ENCODE measurements around the gene ZNF28. TPM values are rescaled to one million over a fixed set of nuclear protein-coding genes. Genes with fewer than 3 reads are reported as not detected.
"Not testable (repeated sequence)": the region's sequence is repeated elsewhere in the genome, so short reads cannot be mapped to it uniquely, and the experiment has no call there.

Gene ZNF28
- total and polyA plus RNA-seq, 9 of the 15 experiments (the other 6 are each of a cell fraction or from before 2014, with no cell fraction given) = 19.4 to 38.5 (median 31.5) TPM

DNA sequence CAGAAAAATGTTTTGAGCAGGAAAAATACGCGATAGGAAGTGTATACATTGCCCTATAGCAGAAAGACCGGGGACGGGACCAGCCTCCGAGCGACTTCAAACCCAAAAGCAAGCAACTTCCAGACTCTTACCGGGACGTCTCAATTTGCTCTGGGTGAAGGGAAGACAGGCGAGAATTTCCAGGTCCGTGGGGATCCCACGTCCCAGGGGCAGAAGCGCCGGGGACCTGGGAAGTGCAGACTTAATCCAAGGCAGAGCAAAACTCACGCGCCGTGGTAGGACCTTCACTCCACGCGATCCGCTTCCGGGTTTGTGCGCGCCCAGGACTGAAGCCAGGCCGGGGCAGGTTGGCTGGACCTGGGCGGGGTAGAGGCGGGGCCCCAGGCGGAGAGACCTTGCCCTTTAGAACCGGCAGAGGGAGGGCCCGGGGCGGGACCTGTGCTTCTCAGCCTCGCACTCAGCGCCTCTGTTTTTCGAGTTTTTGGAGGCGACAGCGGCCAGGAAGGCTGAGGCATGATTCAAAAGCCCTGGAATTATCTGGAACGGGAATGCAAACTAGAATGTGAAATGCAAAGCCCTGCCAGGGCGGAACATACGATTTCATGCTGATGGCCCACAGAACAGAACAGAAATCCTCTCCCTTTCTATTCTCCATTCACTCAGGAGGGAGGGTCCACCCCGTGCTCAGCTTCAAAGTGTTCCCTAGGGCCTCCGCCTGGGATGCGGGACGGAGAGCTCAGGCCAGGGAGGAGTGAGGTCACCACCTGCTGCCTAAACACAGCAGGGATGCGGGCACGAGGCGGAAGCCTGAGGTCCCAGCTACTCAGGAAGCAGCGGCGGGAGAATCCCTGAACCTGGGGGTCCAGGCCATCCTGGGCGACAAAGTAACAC, 34.7 kb downstream of the ZNF28 start, which contains the start of gene ZNF600 (continued):
- not testable (repeated sequence) for TF ChIP-seq NR2C1 (IDR thresholded peaks at IDR 0.05)
- TF ChIP-seq NR2C1 (tag; IDR thresholded peaks at IDR 0.05) = 0 out of 2 replicates have a peak, but pooled peaks have one; percentile 25

- intact Hi-C loops (cut with micrococcal nuclease) = no loop called here
- no peak for TF ChIP-seq NFRKB (IDR thresholded peaks at IDR 0.05; ENCODE audit: low read depth)
- no peak for TF ChIP-seq TCF3 (CRISPR knock-in tag; IDR thresholded peaks at IDR 0.05)
- no peak for TF ChIP-seq CBX3 (IDR thresholded peaks at IDR 0.05; ENCODE audit: borderline replicate concordance in 1 of 2, low read length in 2 of 2)
- TF ChIP-seq ZFP1 (CRISPR knock-in tag; IDR thresholded peaks at IDR 0.05) = no peak
- TF ChIP-seq HNRNPLL (IDR thresholded peaks at IDR 0.05; ENCODE audit: low read depth, low read length, poor library complexity, severe bottlenecking) = peak; percentile 17
- no peak for TF ChIP-seq CAMTA2 (CRISPR knock-in tag; conservative IDR thresholded peaks at IDR 0.05)
- TF ChIP-seq POLR2AphosphoS5 (IDR thresholded peaks at IDR 0.05; ENCODE audit: control insufficient read depth, insufficient read depth, low read depth, low read length) = no peak
- TF ChIP-seq POLR2G (IDR thresholded peaks at IDR 0.05; ENCODE audit: low read depth, low read length) = no peak
- no peak for TF ChIP-seq ARID3B (CRISPR knock-in tag; IDR thresholded peaks at IDR 0.05; ENCODE audit: borderline replicate concordance)
- TF ChIP-seq HCFC1 (IDR thresholded peaks at IDR 0.05; ENCODE audit: low read depth, low read length) = no peak
- TF ChIP-seq BCL6 (CRISPR knock-in tag; IDR thresholded peaks at IDR 0.05) = no peak
- TF ChIP-seq ZNF830 (CRISPR knock-in tag; IDR thresholded peaks at IDR 0.05) = 0 out of 2 replicates have a peak, but pooled peaks have one; percentile 22
- no peak for TF ChIP-seq CCAR2 (IDR thresholded peaks at IDR 0.05; ENCODE audit: low read depth, low read length)
- no peak for TF ChIP-seq SMARCE1 (IDR thresholded peaks at IDR 0.05)
- TF ChIP-seq, protein P1, sequence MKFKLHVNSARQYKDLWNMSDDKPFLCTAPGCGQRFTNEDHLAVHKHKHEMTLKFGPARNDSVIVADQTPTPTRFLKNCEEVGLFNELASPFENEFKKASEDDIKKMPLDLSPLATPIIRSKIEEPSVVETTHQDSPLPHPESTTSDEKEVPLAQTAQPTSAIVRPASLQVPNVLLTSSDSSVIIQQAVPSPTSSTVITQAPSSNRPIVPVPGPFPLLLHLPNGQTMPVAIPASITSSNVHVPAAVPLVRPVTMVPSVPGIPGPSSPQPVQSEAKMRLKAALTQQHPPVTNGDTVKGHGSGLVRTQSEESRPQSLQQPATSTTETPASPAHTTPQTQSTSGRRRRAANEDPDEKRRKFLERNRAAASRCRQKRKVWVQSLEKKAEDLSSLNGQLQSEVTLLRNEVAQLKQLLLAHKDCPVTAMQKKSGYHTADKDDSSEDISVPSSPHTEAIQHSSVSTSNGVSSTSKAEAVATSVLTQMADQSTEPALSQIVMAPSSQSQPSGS (CRISPR knock-in tag; IDR thresholded peaks at IDR 0.05) = no peak
- no peak for TF ChIP-seq ZNF253 (CRISPR knock-in tag; conservative IDR thresholded peaks at IDR 0.05)
- TF ChIP-seq ZNF354B (CRISPR knock-in tag; IDR thresholded peaks at IDR 0.05) = no peak
These were observed 35.4 kb downstream of the ZNF28 start for GRCh38 chr19:52786078-52786463.

More at GRCh38 chr19:52786078-52786463, 35.4 kb downstream of the ZNF28 start:
- TSS peak; percentile 65 for BruUV-seq (replicated peaks)
- Histone ChIP-seq H3K9ac (ENCODE audit: insufficient read depth in 1 of 2, low read depth in 2 of 2, low read length in 2 of 2) (peak overlapping the region; percentile 91 to 95), H3K4me3 (peak overlapping the region; percentile 90), H3K4me2 (ENCODE audit: insufficient read depth, low read length) (peak overlapping the region; percentile 88), H3K9me1 (ENCODE audit: control insufficient read depth, insufficient read depth, low read length) (no peaks in the 10 kb centered on the region), H3K79me2 (ENCODE audit: control insufficient read depth, insufficient read depth, low read length) (peaks cover 16% of the 10 kb centered on the region), H3K36me3 (ENCODE audit: control insufficient read depth, insufficient read depth, low read length) (peaks cover 4% of the 10 kb centered on the region; the same call in 1 of the 3 replicates), H3K4me1 (replicated peaks in 1 of 2; ENCODE audit: control insufficient read depth in 2 of 2, insufficient read depth in 2 of 2, low read length in 2 of 2) (peaks cover 0 to 19% of the 10 kb centered on the region in 2 experiments; a peak in 2 of 5 replicates), H3K27ac (ENCODE audit: extremely low read depth, low read depth, low read length) (peak overlapping the region; percentile 83), H2AFZ (ENCODE audit: low read depth, low read length) (peak overlapping the region; percentile 96), H4K20me1 (replicated peaks; ENCODE audit: control insufficient read depth, insufficient read depth, low read length) (no peaks in the 10 kb centered on the region), H3K27me3 (ENCODE audit: control insufficient read depth in 2 of 2, insufficient read depth in 2 of 2, low read length in 2 of 2) (no peaks in the 10 kb centered on the region), H3K9me3 (replicated peaks; ENCODE audit: control insufficient read depth, insufficient read depth, low read depth, low read length) (peaks cover 2% of the 10 kb centered on the region; the same call in 1 of the 2 replicates)
- ATAC-seq (peak; percentile 67), FAIRE-seq (no peak), DNase-seq (ENCODE audit: extremely low read depth in 1 of 4, low spot score in 3 of 4) (peak; percentile 3 to 35 (median 21))
- in situ Hi-C loops (cut with MboI) = no loop called here
- ChIA-PET CTCF (ENCODE audit: low intra/inter-chr PET ratio) (no interaction called here), POLR2A (no interaction called here)
- 0% methylated on average over 16 of the region's 23 CpGs for WGBS (ENCODE audit: insufficient coverage, low coverage, missing lambda C conversion rate)

Measured in K562 (cell line).